ENCODE data around the gene NMNAT2. TPM values are rescaled to one million over a fixed set of nuclear protein-coding genes. Genes with fewer than 3 reads are reported as not detected.

Gene NMNAT2
- total and polyA plus RNA-seq, 2 donors (not counting 3 experiments of a cell fraction or from before 2014, with no cell fraction given) = 0.28 to 0.38 TPM

DNA sequence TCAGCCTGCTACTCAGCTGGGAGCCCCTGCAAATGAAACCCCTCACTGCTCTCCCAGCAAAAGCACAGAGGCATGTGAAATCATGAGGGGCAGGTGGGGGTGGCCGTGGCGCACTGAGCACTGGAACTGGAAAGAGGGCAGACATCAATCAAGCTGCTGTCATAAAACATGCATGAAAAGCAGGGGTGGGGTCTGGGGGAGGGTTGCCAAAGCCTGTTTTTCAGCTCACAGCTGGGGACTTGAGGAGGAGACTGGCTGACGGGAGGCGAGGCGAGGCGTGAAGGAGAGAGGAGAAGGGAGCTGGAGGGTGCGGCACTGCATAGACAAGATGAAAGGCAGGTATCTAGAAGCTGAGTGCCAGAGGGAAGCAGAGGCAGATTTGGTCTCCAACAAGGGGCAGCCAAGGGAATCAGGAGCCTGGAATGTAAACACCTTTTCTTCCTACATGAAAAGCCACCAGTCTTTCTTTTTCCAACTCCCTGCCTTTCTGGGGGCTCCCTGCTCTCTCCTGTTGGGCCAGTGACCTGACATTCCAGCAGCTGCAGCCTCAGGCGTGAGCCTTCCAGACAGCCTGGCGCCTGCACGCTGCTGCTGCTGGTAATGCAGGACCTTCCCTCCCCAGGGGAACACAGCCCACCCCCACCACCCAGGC lies 87.0 kb downstream of the NMNAT2 start:
- no peak overlapping the region for H2AFZ ChIP-seq (ENCODE audit: low read depth, low read length)
- CTCF ChIA-PET = no interaction called here
- H3K27me3 ChIP-seq (ENCODE audit: control insufficient read depth in 2 of 2, insufficient read depth in 2 of 2, low read length in 2 of 2) = peaks cover 15 to 18% of the 10 kb centered on the region in 2 experiments

More for the DNA sequence above, 87.0 kb downstream of the NMNAT2 start:
- dilution Hi-C loops (cut with MboI; ENCODE audit: extremely low pct_ligation_motif_present, low sequenced_read_pairs) (no loop called here), intact Hi-C loops (cut with micrococcal nuclease) (no loop called here)
- Histone ChIP-seq H3K27ac (ENCODE audit: insufficient read depth, low read depth, low read length) (no peak overlapping the region), H3K4me3 (replicated peaks in 1 of 3; ENCODE audit: insufficient read depth in 1 of 3, low read depth in 1 of 3, low read length in 3 of 3) (no peak overlapping the region), H3K4me1 (ENCODE audit: control insufficient read depth, extremely low read depth, insufficient read depth, low read length) (no peaks in the 10 kb centered on the region), H3K9me1 (replicated peaks; ENCODE audit: control insufficient read depth, extremely low read depth, insufficient read depth, low read length) (no peaks in the 10 kb centered on the region), H3K9me3 (replicated peaks; ENCODE audit: control insufficient read depth, insufficient read depth, low read length) (no peaks in the 10 kb centered on the region), H3K36me3 (ENCODE audit: control insufficient read depth in 2 of 2, extremely low read depth in 1 of 2, insufficient read depth in 2 of 2, low read length in 2 of 2) (no peaks in the 10 kb centered on the region), H4K20me1 (replicated peaks; ENCODE audit: control insufficient read depth, extremely low read depth, insufficient read depth, low read length) (no peaks in the 10 kb centered on the region), H3K79me2 (ENCODE audit: control insufficient read depth, insufficient read depth, low read length) (no peaks in the 10 kb centered on the region), H3K4me2 (ENCODE audit: insufficient read depth, low read length) (no peak overlapping the region), H3K9ac (replicated peaks; ENCODE audit: extremely low read depth, insufficient read depth, low read length) (no peak overlapping the region)
- no peak for TF ChIP-seq MYC (IDR thresholded peaks at IDR 0.05; ENCODE audit: low read depth, low read length)
- TF ChIP-seq GATA2 (IDR thresholded peaks at IDR 0.05; ENCODE audit: insufficient read depth, insufficient read length, low read depth, low read length) = no peak
- TF ChIP-seq POLR2A (IDR thresholded peaks at IDR 0.05; ENCODE audit: low read depth, low read length) = no peak
- TF ChIP-seq MAX (IDR thresholded peaks at IDR 0.05; ENCODE audit: insufficient read depth, insufficient read length) = no peak
- TF ChIP-seq FOS (IDR thresholded peaks at IDR 0.05; ENCODE audit: borderline replicate concordance, insufficient read depth, low read length) = no peak
- no peak for TF ChIP-seq JUN (IDR thresholded peaks at IDR 0.05; ENCODE audit: borderline replicate concordance, insufficient read depth, insufficient read length, low read depth)
- no peak for TF ChIP-seq CTCF (IDR thresholded peaks at IDR 0.05; ENCODE audit: extremely low read depth in 1 of 2, insufficient read depth in 1 of 2, low read depth in 1 of 2, low read length in 2 of 2)
- no peak for TF ChIP-seq POLR2AphosphoS5 (IDR thresholded peaks at IDR 0.05; ENCODE audit: insufficient read depth, low read depth, low read length)
- no peak for TF ChIP-seq EZH2 (IDR thresholded peaks at IDR 0.05; ENCODE audit: borderline replicate concordance, low read depth, low read length, severe bottlenecking)
- BruUV-seq (replicated peaks) = no TSS peak
- DNase-seq (ENCODE audit: low read depth, low spot score) = no peak
- POLR2A ChIA-PET = no interaction called here
- no peak for FAIRE-seq
